Measurements from ENCODE around the gene EPHA7.

Gene EPHA7

GRCh38 chr6:93371756-93372155 is 47.6 kb downstream of the EPHA7 start (continued):
- TF ChIP-seq, protein P1, sequence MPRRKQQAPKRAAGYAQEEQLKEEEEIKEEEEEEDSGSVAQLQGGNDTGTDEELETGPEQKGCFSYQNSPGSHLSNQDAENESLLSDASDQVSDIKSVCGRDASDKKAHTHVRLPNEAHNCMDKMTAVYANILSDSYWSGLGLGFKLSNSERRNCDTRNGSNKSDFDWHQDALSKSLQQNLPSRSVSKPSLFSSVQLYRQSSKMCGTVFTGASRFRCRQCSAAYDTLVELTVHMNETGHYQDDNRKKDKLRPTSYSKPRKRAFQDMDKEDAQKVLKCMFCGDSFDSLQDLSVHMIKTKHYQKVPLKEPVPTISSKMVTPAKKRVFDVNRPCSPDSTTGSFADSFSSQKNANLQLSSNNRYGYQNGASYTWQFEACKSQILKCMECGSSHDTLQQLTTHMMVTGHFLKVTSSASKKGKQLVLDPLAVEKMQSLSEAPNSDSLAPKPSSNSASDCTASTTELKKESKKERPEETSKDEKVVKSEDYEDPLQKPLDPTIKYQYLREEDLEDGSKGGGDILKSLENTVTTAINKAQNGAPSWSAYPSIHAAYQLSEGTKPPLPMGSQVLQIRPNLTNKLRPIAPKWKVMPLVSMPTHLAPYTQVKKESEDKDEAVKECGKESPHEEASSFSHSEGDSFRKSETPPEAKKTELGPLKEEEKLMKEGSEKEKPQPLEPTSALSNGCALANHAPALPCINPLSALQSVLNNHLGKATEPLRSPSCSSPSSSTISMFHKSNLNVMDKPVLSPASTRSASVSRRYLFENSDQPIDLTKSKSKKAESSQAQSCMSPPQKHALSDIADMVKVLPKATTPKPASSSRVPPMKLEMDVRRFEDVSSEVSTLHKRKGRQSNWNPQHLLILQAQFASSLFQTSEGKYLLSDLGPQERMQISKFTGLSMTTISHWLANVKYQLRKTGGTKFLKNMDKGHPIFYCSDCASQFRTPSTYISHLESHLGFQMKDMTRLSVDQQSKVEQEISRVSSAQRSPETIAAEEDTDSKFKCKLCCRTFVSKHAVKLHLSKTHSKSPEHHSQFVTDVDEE (CRISPR knock-in tag; IDR thresholded peaks at IDR 0.05) = no peak
- TF ChIP-seq ZFP3 (CRISPR knock-in tag; IDR thresholded peaks at IDR 0.05) (no peak), ISL1 (CRISPR knock-in tag; IDR thresholded peaks at IDR 0.05) (no peak), ZNF8 (CRISPR knock-in tag; IDR thresholded peaks at IDR 0.05) (no peak), ZNF70 (CRISPR knock-in tag; IDR thresholded peaks at IDR 0.05) (no peak), SNAI2 (CRISPR knock-in tag; IDR thresholded peaks at IDR 0.05) (no peak), ESRRG (CRISPR knock-in tag; IDR thresholded peaks at IDR 0.05) (no peak), ZFP30 (CRISPR knock-in tag; IDR thresholded peaks at IDR 0.05) (no peak), BACH2 (CRISPR knock-in tag; IDR thresholded peaks at IDR 0.05; ENCODE audit: borderline replicate concordance) (no peak), PPARA (CRISPR knock-in tag; IDR thresholded peaks at IDR 0.05; ENCODE audit: borderline replicate concordance) (no peak), ZNF565 (CRISPR knock-in tag; conservative IDR thresholded peaks at IDR 0.05; ENCODE audit: low read depth) (no peak), CSRNP3 (CRISPR knock-in tag; IDR thresholded peaks at IDR 0.05) (no peak), CSDC2 (CRISPR knock-in tag; IDR thresholded peaks at IDR 0.05) (no peak)

- no peak for TF ChIP-seq ZFP30 (CRISPR knock-in tag; IDR thresholded peaks at IDR 0.05)
- no peak for TF ChIP-seq RARB (CRISPR knock-in tag; IDR thresholded peaks at IDR 0.05)
- TF ChIP-seq OSR1 (CRISPR knock-in tag; IDR thresholded peaks at IDR 0.05) = no peak
- TF ChIP-seq GLIS3 (CRISPR knock-in tag; IDR thresholded peaks at IDR 0.05) = no peak
- TF ChIP-seq BACH2 (CRISPR knock-in tag; IDR thresholded peaks at IDR 0.05; ENCODE audit: borderline replicate concordance) = no peak
- no peak for TF ChIP-seq ZC3H10 (CRISPR knock-in tag; IDR thresholded peaks at IDR 0.05)
- ATAC-seq = no peak
Observed at GRCh38 chr6:93369586-93370134, 49.7 kb downstream of the EPHA7 start.

DNA sequence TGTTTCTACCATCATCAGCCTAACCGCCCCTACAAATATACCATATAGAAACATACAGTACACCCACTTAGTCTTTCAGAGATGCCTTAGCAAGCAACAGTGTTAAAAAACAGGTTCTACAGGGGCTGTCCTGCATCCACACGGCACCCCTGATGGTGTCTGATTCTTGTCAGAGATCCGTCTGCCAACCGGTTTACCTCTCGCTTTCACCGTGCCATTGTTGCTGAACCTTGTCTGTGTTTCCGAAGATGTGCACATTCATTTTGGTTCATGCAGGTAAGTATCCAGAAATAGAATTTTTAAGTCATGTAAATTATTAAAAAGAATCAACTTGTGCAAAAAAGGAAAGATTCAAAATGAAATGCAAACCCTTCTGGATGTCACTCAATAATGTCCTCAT is 52.9 kb downstream of the EPHA7 start:
- ATAC-seq = no peak

DNA sequence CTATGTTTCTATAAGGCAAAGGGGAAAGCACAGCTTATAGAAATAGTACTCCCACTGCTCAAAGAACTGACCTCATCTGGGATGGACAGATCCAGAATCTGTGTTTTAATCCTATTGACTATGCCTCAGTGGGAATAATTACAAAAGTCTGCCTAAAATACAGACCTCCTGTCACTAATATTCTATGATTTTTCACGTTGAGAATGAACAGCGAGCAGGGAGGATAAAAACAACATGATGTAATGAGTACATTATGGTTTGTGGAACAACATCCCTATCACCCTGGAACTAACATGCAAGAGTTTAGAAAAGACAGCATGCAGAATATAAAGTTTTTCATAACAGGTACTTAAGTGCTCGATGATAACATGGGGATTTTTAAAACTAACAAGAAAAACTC is 53.9 kb downstream of the EPHA7 start:
- no peak for ATAC-seq
- no peak for TF ChIP-seq ESRRG (CRISPR knock-in tag; IDR thresholded peaks at IDR 0.05)
- no peak for TF ChIP-seq SNAI2 (CRISPR knock-in tag; IDR thresholded peaks at IDR 0.05)
- no peak for TF ChIP-seq PPARA (CRISPR knock-in tag; IDR thresholded peaks at IDR 0.05; ENCODE audit: borderline replicate concordance)
- no peak for TF ChIP-seq ZNF70 (CRISPR knock-in tag; IDR thresholded peaks at IDR 0.05)
- TF ChIP-seq TCF4 (CRISPR knock-in tag; IDR thresholded peaks at IDR 0.05; ENCODE audit: borderline replicate concordance) = no peak
- TF ChIP-seq ZFP30 (CRISPR knock-in tag; IDR thresholded peaks at IDR 0.05) = no peak
- TF ChIP-seq, protein P1 (CRISPR knock-in tag; IDR thresholded peaks at IDR 0.05) = no peak
- no peak for TF ChIP-seq ZNF8 (CRISPR knock-in tag; IDR thresholded peaks at IDR 0.05)
- no peak for TF ChIP-seq ARNTL (CRISPR knock-in tag; IDR thresholded peaks at IDR 0.05; ENCODE audit: borderline replicate concordance, low read depth)
- TF ChIP-seq ISL1 (CRISPR knock-in tag; IDR thresholded peaks at IDR 0.05) = no peak
- TF ChIP-seq, protein P2, sequence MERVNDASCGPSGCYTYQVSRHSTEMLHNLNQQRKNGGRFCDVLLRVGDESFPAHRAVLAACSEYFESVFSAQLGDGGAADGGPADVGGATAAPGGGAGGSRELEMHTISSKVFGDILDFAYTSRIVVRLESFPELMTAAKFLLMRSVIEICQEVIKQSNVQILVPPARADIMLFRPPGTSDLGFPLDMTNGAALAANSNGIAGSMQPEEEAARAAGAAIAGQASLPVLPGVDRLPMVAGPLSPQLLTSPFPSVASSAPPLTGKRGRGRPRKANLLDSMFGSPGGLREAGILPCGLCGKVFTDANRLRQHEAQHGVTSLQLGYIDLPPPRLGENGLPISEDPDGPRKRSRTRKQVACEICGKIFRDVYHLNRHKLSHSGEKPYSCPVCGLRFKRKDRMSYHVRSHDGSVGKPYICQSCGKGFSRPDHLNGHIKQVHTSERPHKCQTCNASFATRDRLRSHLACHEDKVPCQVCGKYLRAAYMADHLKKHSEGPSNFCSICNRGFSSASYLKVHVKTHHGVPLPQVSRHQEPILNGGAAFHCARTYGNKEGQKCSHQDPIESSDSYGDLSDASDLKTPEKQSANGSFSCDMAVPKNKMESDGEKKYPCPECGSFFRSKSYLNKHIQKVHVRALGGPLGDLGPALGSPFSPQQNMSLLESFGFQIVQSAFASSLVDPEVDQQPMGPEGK (CRISPR knock-in tag; IDR thresholded peaks at IDR 0.05; ENCODE audit: borderline replicate concordance) = no peak
- TF ChIP-seq ZFP3 (CRISPR knock-in tag; IDR thresholded peaks at IDR 0.05) = no peak
- no peak for TF ChIP-seq RARB (CRISPR knock-in tag; IDR thresholded peaks at IDR 0.05)
- no peak for TF ChIP-seq OSR1 (CRISPR knock-in tag; IDR thresholded peaks at IDR 0.05)
- no peak for TF ChIP-seq CSDC2 (CRISPR knock-in tag; IDR thresholded peaks at IDR 0.05)
- TF ChIP-seq TOX (CRISPR knock-in tag; IDR thresholded peaks at IDR 0.05; ENCODE audit: borderline replicate concordance) = no peak

More for the DNA sequence above, 52.9 kb downstream of the EPHA7 start:
- TF ChIP-seq OSR1 (CRISPR knock-in tag; IDR thresholded peaks at IDR 0.05) (no peak), CSRNP3 (CRISPR knock-in tag; IDR thresholded peaks at IDR 0.05) (no peak), ESRRG (CRISPR knock-in tag; IDR thresholded peaks at IDR 0.05) (no peak)
